Measurements from ENCODE around the gene MST1R.
"Not testable (repeated sequence)": the region's sequence is repeated elsewhere in the genome, so short reads cannot be mapped to it uniquely, and the experiment has no call there.

Gene MST1R

GRCh38 chr3:49908373-49909199 is 4.9 kb upstream of the MST1R start:
- Histone ChIP-seq H3K27me3 (ENCODE audit: insufficient read depth, poor library complexity, severe bottlenecking) (no peaks in the 10 kb centered on the region), H3K36me3 (ENCODE audit: low read depth) (no peaks in the 10 kb centered on the region; the same call in 1 of the 2 replicates), H3K4me1 (ENCODE audit: insufficient read depth, poor library complexity, severe bottlenecking) (peaks cover 24% of the 10 kb centered on the region), H3K27ac (ENCODE audit: poor library complexity, severe bottlenecking) (no peak overlapping the region), H3K4me3 (ENCODE audit: severe bottlenecking) (no peak overlapping the region), H3K9me3 (ENCODE audit: severe bottlenecking) (no peaks in the 10 kb centered on the region)
- DNase-seq (ENCODE audit: low spot score) (no peak), ATAC-seq (ENCODE audit: low read depth) (no peak)
- TF ChIP-seq CTCF (IDR thresholded peaks at IDR 0.05; ENCODE audit: poor library complexity, severe bottlenecking), result no peak

- Histone ChIP-seq H3K27ac (ENCODE audit: poor library complexity, severe bottlenecking) (peak overlapping the region; percentile 98), H3K4me1 (ENCODE audit: insufficient read depth, poor library complexity, severe bottlenecking) (peaks cover 24% of the 10 kb centered on the region), H3K9me3 (ENCODE audit: severe bottlenecking) (no peaks in the 10 kb centered on the region), H3K4me3 (ENCODE audit: severe bottlenecking) (peak overlapping the region; percentile 10), H3K36me3 (ENCODE audit: low read depth) (peaks cover 15% of the 10 kb centered on the region), H3K27me3 (ENCODE audit: insufficient read depth, poor library complexity, severe bottlenecking) (no peaks in the 10 kb centered on the region)
- ATAC-seq (ENCODE audit: low read depth), result peak; percentile 26
- DNase-seq (ENCODE audit: low spot score), result no peak
- peak; percentile 91 for TF ChIP-seq CTCF (IDR thresholded peaks at IDR 0.05; ENCODE audit: poor library complexity, severe bottlenecking)
Observed at GRCh38 chr3:49906073-49906743, 2.5 kb upstream of the MST1R start.

- not testable (repeated sequence) for H3K4me3 ChIP-seq (ENCODE audit: severe bottlenecking); H3K27me3 ChIP-seq (ENCODE audit: insufficient read depth, poor library complexity, severe bottlenecking); H3K9me3 ChIP-seq (ENCODE audit: severe bottlenecking); ATAC-seq (ENCODE audit: low read depth); DNase-seq (ENCODE audit: low spot score)
- Histone ChIP-seq H3K27ac (ENCODE audit: poor library complexity, severe bottlenecking) (peak overlapping the region; percentile 98), H3K4me1 (ENCODE audit: insufficient read depth, poor library complexity, severe bottlenecking) (peaks cover 33% of the 10 kb centered on the region), H3K36me3 (ENCODE audit: low read depth) (peaks cover 28% of the 10 kb centered on the region)
Observed at GRCh38 chr3:49904448-49904847, 775 bp upstream of the MST1R start.

- Histone ChIP-seq H3K27me3 (ENCODE audit: insufficient read depth, poor library complexity, severe bottlenecking) (no peaks in the 10 kb centered on the region), H3K27ac (ENCODE audit: poor library complexity, severe bottlenecking) (peak overlapping the region; percentile 98), H3K4me3 (ENCODE audit: severe bottlenecking) (peak overlapping the region; percentile 64), H3K9me3 (ENCODE audit: severe bottlenecking) (no peaks in the 10 kb centered on the region), H3K36me3 (ENCODE audit: low read depth) (peaks cover 43% of the 10 kb centered on the region), H3K4me1 (ENCODE audit: insufficient read depth, poor library complexity, severe bottlenecking) (peaks cover 36% of the 10 kb centered on the region)
- DNase-seq (ENCODE audit: low spot score) (no peak), ATAC-seq (ENCODE audit: low read depth) (no peak)
- no peak for TF ChIP-seq CTCF (IDR thresholded peaks at IDR 0.05; ENCODE audit: poor library complexity, severe bottlenecking)
Observed at GRCh38 chr3:49902511-49903345, 945 bp downstream of the MST1R start.

Data from RWPE2 (cell line).